ENCODE measurements around the gene UBE3C.

GRCh38 chr7:157122800-157123495 is 15.8 kb upstream of the UBE3C start:
- TF ChIP-seq CTCF (IDR thresholded peaks at IDR 0.05) (no peak), POLR2A (IDR thresholded peaks at IDR 0.05) (no peak)

All from lower leg skin (tissue), 3 donors.